DMS114 treated with DMSO at 0.1 percent for 48 hours (cell line): ENCODE data around the gene IRF4.
"Not testable (repeated sequence)": the region's sequence is repeated elsewhere in the genome, so short reads cannot be mapped to it uniquely, and the experiment has no call there.

Experiments used
- DNase-seq: peaks from one replicate; lab custom pipeline; 2025; ENCODE audit not compliant: unreplicated experiment; lab: John Stamatoyannopoulos, UW

The IRF4 gene

DNA sequence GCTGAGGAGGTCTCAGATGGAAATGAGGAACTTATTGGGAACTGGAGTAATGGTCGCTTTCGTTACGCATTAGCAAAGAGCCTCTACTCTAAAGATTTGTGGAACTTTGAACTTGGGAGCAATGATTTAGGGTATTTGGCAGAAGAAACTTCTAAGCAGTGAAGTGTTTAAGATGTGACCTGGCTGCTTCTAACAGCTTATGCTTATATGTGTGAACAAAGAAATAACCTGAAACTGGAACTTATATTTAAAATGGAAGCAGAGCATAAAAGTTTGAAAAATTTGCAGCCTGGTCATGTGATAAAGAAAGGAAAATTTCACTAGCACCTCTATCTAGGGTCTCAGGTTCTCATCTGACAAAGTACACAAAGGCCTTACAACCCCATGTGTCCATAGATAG lies 23.5 kb downstream of the IRF4 start:
- no peak for DNase-seq

DNA sequence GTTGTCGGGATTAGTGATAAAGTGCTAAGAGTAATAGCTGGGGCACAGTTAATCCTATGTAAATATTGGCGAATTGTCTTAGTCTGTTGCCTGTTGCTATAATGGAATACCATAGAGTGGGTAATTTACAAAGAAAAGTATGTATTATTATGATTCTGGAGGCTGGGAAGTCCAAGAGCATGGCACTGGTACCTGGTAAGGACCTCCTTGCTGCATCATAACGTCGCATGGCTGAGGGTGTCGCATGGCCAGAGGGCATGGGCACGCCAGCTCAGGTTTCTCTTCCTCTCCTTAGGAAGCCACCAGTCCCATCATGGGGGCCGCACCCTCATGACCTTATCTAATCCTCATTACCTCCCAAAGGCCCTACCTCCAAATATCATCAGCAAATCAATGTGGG lies 29.7 kb downstream of the IRF4 start:
- DNase-seq: no peak

DNA sequence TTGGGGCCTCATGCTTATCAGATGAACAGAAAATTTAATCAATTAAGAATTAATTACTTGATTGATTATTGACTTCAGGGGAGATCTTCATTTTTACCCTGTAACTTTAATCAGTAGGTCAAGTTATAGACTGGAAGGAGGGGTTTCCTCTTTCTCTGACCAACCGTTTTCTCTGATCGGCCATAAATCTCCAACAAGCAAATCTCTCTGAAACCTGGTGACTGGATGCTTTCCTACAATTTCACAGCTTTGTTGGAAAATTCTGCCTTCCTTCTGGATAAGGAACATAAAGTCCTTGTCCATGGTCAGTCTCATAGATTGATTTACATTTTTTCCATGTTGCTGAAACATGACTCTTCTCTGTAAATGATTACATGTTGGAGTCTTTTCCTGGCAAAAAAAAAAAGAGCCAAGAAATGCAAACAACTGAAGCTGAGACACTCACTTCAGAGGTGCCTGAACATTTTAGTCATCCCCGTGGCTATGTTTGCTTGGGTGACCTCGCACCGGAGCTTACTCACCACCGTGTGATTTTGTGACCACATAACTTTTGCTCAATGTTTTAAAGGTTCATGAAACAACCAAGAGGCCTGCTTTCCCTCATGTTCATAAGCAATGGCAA lies 31.0 kb downstream of the IRF4 start:
- no peak for DNase-seq

DNA sequence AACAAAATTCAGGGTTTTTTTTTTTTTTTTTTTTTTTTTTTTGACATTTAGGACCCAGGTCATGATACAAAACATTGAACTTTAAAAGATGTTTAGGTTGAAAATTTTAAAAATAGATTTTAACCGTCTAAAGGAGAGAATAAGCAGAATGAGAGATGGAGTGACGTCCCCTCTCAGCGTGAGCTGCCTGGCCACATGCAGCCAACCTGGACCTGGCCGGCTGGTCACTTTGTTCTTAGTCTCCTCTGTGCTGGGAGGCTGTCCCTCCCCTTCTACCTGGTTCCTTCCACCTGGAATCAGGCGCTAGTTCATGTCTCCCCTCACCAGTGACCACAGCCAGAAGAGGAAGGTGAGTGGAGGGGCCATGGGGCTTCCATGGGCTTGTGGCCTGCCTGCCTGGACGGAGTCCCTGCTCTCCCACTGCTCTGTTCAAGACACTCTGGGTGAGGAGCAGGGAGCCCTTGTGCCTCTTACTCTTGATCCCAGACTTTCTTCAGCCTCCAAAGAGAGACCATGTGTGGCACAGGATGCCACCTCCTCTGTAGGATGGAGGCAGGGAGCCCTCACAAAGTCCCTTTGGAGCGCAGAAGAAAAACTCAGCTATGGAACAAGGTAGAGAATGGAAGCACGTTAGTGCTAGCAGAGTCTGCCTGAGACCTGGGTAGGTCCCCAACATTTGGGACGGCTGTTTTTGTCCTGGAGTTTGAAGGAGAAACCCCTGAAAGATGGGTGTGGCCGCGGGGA lies 31.7 kb downstream of the IRF4 start:
- no peak for DNase-seq

DNA sequence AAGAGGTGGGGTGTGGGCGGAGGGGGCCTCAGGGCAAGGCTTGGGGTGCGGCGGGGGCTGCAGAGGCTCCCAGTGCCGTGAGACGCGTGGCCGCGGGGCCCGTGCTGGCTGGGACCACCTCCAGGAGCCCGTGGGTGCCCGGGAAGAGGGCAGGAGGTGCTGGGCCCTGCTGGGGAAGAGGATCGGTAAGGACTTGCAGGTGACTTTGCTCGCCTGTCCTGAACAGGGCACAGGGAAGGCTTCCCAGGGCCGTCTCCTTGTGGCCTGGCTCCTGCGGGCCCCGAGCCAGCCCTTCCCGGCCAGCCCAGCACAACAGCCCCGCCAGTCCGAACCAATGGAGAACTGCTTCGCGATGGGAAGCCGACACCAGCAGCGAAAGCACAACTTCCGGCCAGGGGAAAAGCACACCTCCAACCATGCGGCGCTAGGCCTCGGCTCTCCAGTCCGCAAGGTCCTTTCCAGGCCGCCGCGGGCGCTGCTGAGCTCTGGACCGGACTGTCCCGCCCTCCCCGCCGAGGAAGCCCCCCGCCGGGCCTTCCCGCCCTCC lies 32.3 kb downstream of the IRF4 start:
- DNase-seq: no peak

DNA sequence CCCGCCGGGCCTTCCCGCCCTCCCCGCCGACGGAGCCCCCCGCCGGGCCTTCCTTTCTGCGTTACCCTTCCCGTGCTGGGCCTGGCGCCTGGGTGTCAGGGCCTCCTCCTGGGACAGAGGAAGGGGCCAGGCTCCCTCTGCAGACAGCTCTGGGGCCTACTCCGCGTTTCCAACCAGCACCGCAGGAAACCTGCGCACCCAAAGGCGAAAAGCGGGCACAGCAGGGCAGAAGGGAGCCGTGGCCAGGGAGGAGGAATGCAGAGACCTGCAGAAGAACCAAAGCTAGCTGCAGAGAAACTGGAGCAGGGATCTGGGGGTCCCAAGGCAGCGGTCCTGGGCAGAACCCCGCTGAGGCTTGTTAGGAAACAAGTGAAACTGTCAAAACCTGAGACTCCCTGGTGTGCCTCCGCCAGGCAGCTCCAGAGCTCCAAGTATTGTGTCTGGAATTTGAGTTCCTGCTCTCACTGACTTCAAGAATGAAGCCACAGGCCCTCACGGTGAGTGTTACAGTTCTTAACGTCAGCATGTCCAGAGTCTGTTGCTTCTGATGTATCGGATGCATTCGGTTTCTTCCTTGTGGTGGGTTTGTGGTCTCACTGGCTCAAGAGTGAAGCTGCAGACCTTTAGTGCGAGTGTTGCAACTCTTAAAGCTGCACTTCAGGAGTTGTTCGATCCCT lies 33.3 kb downstream of the IRF4 start:
- DNase-seq: no peak

DNA sequence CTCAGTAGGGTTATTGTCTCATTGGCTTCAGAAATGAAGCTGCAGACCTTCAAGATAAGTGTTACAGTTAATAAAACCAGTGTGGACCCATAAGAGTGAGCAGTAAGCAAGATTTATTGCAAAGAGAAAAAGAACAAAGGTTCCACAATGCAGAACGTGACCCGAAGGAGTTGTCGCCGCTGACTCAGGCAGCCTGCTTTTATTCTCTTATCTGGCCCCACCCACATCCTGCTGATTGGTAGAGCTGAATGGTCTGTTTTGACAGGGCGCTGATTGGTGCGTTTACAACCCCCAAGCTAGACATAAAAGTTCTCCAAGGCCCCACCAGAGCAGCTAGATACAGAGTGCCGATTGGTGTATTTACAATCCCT lies 33.9 kb downstream of the IRF4 start:
- not testable (repeated sequence) for DNase-seq

DNA sequence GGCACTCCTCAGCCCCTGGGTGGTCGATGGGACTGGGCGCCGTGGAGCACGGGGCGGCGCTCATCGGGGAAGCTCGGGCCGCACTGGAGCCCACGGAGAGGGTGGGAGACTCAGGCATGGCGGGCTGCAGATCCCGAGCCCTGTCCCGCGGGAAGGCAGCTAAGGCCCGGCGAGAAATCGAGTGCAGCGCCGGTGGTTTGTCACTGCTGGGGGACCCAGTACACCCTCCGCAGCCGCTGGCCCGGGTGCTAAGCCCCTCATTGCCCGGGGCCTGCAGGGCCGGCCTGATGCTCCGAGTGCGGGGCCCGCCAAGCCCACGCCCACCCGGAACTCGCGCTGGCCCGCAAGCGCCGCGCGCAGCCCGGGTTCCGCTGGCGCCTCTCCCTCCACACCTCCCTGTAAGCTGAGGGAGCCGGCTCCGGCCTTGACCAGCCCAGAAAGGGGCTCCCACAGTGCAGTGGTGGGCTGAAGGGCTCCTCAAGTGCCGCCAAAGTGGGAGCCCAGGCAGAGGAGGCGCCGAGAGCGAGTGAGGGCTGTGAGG lies 34.7 kb downstream of the IRF4 start:
- DNase-seq: not testable (repeated sequence)

DNA sequence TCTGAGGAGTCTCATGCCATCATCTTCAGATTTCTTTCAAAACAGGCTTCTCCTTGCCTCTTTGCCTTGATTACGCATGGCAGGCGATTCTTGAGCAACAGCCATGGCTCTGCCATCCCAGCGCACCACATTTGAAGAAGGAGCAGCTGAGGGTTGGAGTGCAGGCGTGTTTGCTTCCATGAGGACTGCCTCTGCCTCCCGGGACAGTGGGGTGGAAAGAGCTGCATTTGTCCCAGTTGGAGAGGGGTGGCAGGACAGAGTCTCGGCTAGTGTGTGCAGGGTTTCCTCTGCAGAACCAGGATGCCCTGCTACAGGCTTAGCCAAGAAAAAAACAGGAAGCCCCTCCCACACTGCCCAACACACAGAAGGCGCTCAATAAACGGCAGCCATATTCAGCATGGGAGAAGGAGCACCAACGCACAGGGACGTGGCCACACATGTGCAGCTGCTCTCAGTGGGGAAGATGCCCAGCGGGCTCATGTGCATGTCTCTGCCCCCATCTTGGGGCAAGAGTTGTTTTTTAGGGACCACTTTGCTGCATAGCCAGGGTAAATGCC lies 36.6 kb downstream of the IRF4 start:
- no peak for DNase-seq

DNA sequence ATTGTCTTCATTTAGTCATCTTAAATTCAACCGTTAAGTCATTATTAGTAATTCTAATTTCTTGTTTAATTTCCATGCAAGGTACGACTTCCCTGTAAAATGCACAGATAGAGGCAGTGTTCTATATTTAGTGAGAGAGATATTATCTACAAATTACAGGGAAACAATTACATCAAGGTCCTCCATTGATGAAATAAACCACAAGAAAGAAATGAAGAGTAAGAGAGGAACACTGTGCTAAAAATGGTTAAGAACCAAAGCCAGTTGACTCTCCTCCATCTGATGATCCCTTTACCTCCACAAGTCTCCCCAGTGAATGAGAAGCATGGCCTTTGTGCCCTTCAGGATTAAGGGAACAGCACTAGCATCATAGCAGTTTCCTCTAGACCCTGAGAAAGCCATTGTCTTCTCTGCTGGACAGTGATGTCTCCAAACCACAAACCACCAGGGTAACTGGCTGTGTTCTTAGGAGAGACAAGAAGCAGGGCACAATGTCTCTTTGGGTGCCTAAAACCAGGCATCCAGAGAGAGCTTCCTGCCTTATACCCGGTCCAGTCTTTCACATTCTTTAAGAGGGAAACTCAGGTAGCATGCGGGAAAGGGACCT lies 38.1 kb downstream of the IRF4 start:
- no peak for DNase-seq

DNA sequence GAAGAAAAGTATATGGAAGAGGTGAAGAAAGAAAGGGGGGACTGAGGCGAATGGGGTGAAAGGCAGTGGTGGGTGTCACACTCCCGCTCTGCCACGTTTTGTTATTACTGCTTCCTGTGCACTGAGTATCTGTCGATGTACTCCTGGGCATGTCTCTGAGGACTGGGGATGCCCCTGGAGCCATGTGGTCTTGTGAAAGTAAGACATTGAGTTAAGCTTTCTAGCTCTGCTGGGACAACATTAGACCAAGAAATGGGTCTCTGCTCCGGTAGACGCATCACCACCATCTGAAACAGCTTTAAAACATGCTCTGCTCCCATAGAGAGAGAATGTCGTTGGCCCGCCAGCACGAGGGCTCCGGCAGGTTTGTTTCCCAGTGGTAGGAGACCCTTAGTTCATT lies 40.0 kb downstream of the IRF4 start:
- no peak for DNase-seq

DNA sequence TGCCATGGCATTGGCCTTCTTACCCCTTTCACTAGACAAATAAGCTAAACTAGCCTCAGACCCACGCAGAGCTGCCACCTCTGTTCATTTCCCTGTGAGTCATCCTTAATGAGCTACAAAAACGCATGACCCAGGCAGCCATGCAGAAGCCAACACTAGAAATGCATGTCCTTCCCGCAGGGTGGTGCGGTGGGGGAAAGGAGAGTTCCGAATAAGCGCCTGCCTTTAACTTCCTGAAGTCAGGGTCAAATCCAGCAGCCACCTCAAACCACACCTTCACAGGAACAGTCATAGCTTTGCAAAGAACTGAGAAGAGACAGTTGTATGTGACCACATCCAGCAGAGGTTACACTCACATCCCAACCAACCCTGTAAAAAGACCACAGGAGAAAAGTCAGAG lies 40.4 kb downstream of the IRF4 start:
- DNase-seq: no peak

DNA sequence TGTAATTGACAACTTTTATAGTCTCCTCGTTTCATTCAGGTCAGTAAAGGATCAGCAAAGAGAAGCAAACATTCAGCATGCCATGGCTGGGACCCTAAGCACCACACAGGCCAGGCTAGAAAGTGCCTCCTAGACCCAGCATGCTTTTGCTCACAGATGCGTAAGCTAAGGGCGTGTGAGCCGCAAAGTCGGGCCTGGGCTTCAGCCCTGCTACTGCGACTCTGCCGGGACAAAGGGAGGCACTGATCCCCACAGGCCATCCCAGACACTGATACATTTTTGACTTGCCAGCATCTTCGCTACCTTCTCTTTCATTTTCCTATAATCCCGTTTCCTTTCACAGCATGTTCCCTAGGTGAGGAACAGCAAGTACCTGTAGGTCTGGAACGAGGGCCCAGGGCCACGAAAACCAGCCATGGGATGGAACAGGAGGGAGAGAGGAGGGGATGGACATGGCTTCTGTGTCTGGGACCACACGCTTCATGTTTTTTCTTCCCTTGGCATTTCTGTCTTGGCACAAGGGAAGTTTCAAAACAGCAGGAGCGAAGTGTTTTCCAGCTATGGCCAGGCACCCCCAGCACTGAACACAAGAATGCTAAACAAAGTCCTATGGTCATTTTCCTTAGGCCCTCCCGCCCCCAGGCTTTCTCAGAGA lies 42.6 kb downstream of the IRF4 start:
- DNase-seq: no peak

DNA sequence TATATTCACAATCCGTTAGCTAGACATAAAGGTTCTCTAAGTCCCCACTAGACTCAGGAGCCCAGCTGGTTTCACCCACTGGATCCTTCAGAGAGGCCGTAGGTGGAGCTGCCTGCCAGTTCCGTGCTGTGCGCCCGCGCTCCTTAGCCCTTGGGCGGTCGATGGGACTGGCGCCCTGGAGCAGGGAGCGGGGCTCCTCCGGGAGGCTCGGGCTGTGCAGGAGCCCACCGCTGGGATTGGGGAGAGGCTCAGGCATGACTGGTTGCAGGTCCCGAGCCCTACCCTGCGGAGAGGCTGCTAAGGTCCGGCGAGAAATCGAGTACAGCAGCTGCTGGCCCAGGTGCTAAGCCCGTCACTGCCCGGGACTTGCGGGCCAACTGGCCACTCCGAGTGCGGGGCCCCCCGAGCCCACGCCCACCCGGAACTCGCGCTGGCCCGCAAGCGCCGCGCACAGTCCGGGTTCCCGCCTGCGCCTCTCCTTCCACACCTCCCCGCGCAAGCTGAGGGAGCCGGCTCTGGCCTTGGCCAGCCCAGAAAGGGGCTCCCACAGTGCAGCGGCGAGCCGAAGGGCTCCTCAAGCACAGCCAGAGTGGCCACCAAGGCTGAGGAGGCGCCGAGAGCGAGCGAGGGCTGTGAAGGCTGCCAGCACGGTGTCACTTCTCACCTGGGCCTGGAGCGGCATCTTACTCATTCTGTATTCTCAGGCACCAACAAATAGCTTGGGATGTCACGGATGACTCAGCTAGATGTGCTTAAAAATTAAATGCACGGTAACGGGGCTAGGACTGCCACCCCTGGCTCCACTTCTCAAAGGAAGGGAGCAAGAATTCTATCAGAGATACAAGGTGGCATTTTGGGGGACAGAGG lies 44.1 kb downstream of the IRF4 start:
- DNase-seq: no peak

DNA sequence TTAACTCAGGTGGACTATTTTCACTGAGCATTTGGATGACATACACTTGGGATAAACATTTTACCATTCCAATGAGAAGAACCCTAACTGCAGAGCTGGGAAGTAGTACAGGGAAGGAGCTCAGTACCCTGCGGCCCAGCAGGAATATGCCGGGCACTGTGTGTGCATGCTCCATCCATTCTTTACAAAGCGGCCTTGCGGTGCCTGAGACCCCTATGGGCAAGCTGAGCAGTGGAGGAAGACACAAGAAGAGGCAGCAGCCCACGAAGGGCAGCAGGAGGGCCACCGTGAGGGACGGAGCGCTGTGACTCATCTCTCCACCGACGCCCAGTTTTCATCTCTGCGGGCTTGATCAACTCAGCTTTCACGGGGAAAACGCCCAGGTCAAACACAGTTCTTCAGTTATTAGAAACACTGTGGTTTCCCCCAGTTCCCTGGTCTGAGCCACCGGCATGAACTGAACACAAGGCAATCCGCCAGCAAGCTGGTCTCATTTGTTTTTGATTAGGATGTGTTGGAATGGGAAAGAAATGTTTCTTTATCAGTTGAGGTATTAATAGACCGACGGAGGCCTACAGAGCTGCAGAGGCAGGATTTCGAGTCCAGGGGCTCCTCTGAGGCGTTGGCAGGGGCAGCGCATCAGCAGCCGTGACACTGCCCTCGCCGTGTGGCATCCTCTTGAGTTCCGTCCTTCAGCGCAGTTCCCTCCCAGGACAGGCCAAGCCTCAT lies 44.9 kb downstream of the IRF4 start:
- no peak for DNase-seq

DNA sequence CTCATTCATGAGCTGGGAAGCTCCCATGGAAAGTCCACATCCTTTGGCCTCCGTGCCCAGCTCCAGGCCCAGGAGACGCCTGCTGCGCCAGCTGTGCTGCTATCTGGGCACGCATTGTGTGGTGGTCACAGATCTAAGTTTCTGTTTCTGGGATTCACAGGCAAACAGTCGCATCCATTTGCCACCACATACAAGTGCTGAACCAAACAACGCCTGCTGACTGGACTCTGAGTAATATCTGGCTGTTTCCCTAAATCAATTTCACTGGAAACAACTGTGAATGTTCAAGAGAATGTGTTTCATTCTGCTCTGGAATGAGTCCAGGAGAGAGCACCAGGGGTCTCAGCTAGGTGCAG lies 45.5 kb downstream of the IRF4 start:
- DNase-seq: no peak

DNA sequence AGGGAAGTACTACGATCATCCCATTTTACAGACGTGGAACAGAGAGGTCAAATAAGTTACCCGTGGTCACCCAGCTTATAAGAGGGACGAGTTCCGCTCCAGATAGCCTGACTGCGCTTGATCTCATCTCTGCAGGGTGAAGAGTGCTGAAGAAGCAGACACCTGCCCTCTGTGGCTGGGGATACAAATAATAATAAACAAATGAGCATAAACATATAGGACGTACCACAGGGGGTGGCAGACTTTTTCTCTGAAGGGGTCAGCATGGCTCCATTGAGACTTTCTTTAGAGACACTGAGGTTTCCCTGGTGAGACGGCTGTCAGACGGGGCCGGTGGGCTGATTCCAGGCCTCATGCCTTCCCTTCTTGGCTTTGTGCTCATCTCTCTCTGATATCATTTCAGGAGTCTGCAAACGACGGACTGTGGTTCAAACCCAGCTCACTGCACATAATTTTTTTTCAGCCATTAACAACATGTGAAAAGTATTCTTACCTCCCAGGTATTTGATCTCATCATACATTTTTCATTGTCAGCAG lies 47.1 kb downstream of the IRF4 start:
- DNase-seq: no peak

DNA sequence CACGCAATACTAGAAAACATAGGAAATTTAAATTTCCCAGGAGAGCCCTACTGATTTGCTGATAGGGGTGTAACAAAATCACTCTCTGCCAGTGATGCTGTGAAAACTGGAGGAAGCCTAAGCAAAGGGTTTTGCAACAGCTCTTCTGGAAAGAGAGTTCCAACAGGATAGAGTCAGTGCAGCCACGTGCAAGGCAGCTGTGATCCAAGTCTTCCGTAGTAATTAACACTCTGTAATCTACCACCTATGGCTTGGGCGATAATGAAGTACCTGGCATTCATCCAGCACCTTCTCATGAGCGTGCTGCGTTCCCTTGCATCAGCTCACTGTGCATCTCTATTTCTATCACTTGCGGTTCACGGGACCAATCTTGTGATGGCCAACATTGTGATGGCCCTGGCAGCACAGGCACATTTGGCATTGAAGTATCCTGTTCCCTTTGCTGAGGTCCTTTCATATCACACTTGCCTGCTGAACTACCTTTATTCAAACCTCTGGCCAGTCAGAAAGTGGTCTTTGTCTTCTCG lies 48.2 kb downstream of the IRF4 start:
- DNase-seq: no peak
